ENCODE measurements around the gene FFAR1. TPM values are rescaled to one million over a fixed set of nuclear protein-coding genes. Genes with fewer than 3 reads are reported as not detected.

The FFAR1 gene
- total and polyA plus RNA-seq, 2 experiments from 2014 or later: not detected

- Histone ChIP-seq H3K9me2 (ENCODE audit: insufficient read depth) (no peaks in the 10 kb centered on the region), H3K36me3 (ENCODE audit: low read depth) (no peaks in the 10 kb centered on the region), H2AFZ (no peak overlapping the region), H3K4me1 (ENCODE audit: insufficient read depth) (peaks cover under 1% of the 10 kb centered on the region; the same call in 1 of the 2 replicates), H3K4me3 (no peak overlapping the region), H3K27ac (no peak overlapping the region), H3K9me3 (ENCODE audit: low read depth) (no peaks in the 10 kb centered on the region), H3K4me2 (ENCODE audit: unreplicated experiment) (no peak overlapping the region), H3K9ac (no peak overlapping the region), H4K20me1 (ENCODE audit: insufficient read depth) (no peaks in the 10 kb centered on the region), H3F3A (ENCODE audit: insufficient read depth) (no peaks in the 10 kb centered on the region), H3K27me3 (replicated peaks; ENCODE audit: insufficient read depth) (no peaks in the 10 kb centered on the region; the same call in 1 of the 2 replicates), H3K79me2 (ENCODE audit: insufficient read depth) (no peaks in the 10 kb centered on the region)
- TF ChIP-seq EZH2phosphoT487 (IDR thresholded peaks at IDR 0.05; ENCODE audit: insufficient read depth, low read depth) (no peak), EZH2 (IDR thresholded peaks at IDR 0.05; ENCODE audit: insufficient read depth, poor library complexity, severe bottlenecking) (no peak)
- in situ Hi-C loops (cut with MboI): no loop called here
- WGBS, 2 experiments (ENCODE audit: low coverage in 1 of 2, low lambda C conversion rate in 2 of 2, missing lambda C conversion rate in 2 of 2): 70 to 78% methylated on average over 10 of the region's 10 CpGs
- no peak for DNase-seq
Observed at GRCh38 chr19:35300339-35300649, 47.4 kb upstream of the FFAR1 start.

- H3K36me3 ChIP-seq (ENCODE audit: low read depth): no peaks in the 10 kb centered on the region
- no peaks in the 10 kb centered on the region for H3K9me3 ChIP-seq (ENCODE audit: low read depth)
- 76 to 82% methylated on average over 2 of the region's 2 CpGs for WGBS, 2 experiments (ENCODE audit: low coverage in 1 of 2, low lambda C conversion rate in 2 of 2, missing lambda C conversion rate in 2 of 2)
- no peaks in the 10 kb centered on the region for H3F3A ChIP-seq (ENCODE audit: insufficient read depth)
- H3K9me2 ChIP-seq (ENCODE audit: insufficient read depth): no peaks in the 10 kb centered on the region
- H3K4me1 ChIP-seq (ENCODE audit: insufficient read depth): no peaks in the 10 kb centered on the region
- no peaks in the 10 kb centered on the region for H3K79me2 ChIP-seq (ENCODE audit: insufficient read depth)
- no peak overlapping the region for H2AFZ ChIP-seq
- no peak overlapping the region for H3K9ac ChIP-seq
- no peak overlapping the region for H3K27ac ChIP-seq
- H3K27me3 ChIP-seq (replicated peaks; ENCODE audit: insufficient read depth): no peaks in the 10 kb centered on the region; the same call in 1 of the 2 replicates
- H4K20me1 ChIP-seq (ENCODE audit: insufficient read depth): no peaks in the 10 kb centered on the region
- DNase-seq: no peak
- TF ChIP-seq EZH2phosphoT487 (IDR thresholded peaks at IDR 0.05; ENCODE audit: insufficient read depth, low read depth) (no peak), EZH2 (IDR thresholded peaks at IDR 0.05; ENCODE audit: insufficient read depth, poor library complexity, severe bottlenecking) (no peak)
- in situ Hi-C loops (cut with MboI): no loop called here
- no peak overlapping the region for H3K4me3 ChIP-seq
- no peak overlapping the region for H3K4me2 ChIP-seq (ENCODE audit: unreplicated experiment)
Observed at GRCh38 chr19:35301961-35302360, 45.7 kb upstream of the FFAR1 start.

- no peak for TF ChIP-seq EZH2phosphoT487 (IDR thresholded peaks at IDR 0.05; ENCODE audit: insufficient read depth, low read depth)
- no peak for TF ChIP-seq EZH2 (IDR thresholded peaks at IDR 0.05; ENCODE audit: insufficient read depth, poor library complexity, severe bottlenecking)
- WGBS, 2 experiments (ENCODE audit: low coverage in 1 of 2, low lambda C conversion rate in 2 of 2, missing lambda C conversion rate in 2 of 2): 62 to 63% methylated on average over 15 to 16 of the region's 16 CpGs
- DNase-seq: no peak
- Histone ChIP-seq H3K79me2 (ENCODE audit: insufficient read depth) (no peaks in the 10 kb centered on the region), H3F3A (ENCODE audit: insufficient read depth) (no peaks in the 10 kb centered on the region), H3K36me3 (ENCODE audit: low read depth) (no peaks in the 10 kb centered on the region), H2AFZ (no peak overlapping the region), H3K4me2 (ENCODE audit: unreplicated experiment) (no peak overlapping the region), H4K20me1 (ENCODE audit: insufficient read depth) (no peaks in the 10 kb centered on the region), H3K27ac (no peak overlapping the region), H3K9me3 (ENCODE audit: low read depth) (no peaks in the 10 kb centered on the region), H3K9ac (no peak overlapping the region), H3K4me3 (no peak overlapping the region), H3K27me3 (replicated peaks; ENCODE audit: insufficient read depth) (no peaks in the 10 kb centered on the region), H3K4me1 (ENCODE audit: insufficient read depth) (no peaks in the 10 kb centered on the region), H3K9me2 (ENCODE audit: insufficient read depth) (no peaks in the 10 kb centered on the region)
- in situ Hi-C loops (cut with MboI): no loop called here
Observed at GRCh38 chr19:35302446-35302845, 45.3 kb upstream of the FFAR1 start.

GRCh38 chr19:35303357-35303915 is 44.3 kb upstream of the FFAR1 start:
- H2AFZ ChIP-seq: no peak overlapping the region
- DNase-seq: no peak
- TF ChIP-seq EZH2 (IDR thresholded peaks at IDR 0.05; ENCODE audit: insufficient read depth, poor library complexity, severe bottlenecking): no peak
- no peak for TF ChIP-seq EZH2phosphoT487 (IDR thresholded peaks at IDR 0.05; ENCODE audit: insufficient read depth, low read depth)
- H3K4me1 ChIP-seq (ENCODE audit: insufficient read depth): no peaks in the 10 kb centered on the region
- no peaks in the 10 kb centered on the region for H3K9me3 ChIP-seq (ENCODE audit: low read depth)
- in situ Hi-C loops (cut with MboI): no loop called here
- H3K79me2 ChIP-seq (ENCODE audit: insufficient read depth): no peaks in the 10 kb centered on the region
- WGBS, 2 experiments (ENCODE audit: low coverage in 1 of 2, low lambda C conversion rate in 2 of 2, missing lambda C conversion rate in 2 of 2): 61 to 68% methylated on average over 6 of the region's 6 CpGs
- no peak overlapping the region for H3K9ac ChIP-seq
- no peaks in the 10 kb centered on the region for H4K20me1 ChIP-seq (ENCODE audit: insufficient read depth)
- H3K27me3 ChIP-seq (replicated peaks; ENCODE audit: insufficient read depth): no peaks in the 10 kb centered on the region
- H3K4me2 ChIP-seq (ENCODE audit: unreplicated experiment): no peak overlapping the region
- H3F3A ChIP-seq (ENCODE audit: insufficient read depth): no peaks in the 10 kb centered on the region
- no peak overlapping the region for H3K27ac ChIP-seq
- no peak overlapping the region for H3K4me3 ChIP-seq
- no peaks in the 10 kb centered on the region for H3K36me3 ChIP-seq (ENCODE audit: low read depth)
- H3K9me2 ChIP-seq (ENCODE audit: insufficient read depth): no peaks in the 10 kb centered on the region

- Histone ChIP-seq H3F3A (ENCODE audit: insufficient read depth) (no peaks in the 10 kb centered on the region), H3K79me2 (ENCODE audit: insufficient read depth) (no peaks in the 10 kb centered on the region), H3K9me3 (ENCODE audit: low read depth) (no peaks in the 10 kb centered on the region), H3K27me3 (replicated peaks; ENCODE audit: insufficient read depth) (no peaks in the 10 kb centered on the region), H3K9me2 (ENCODE audit: insufficient read depth) (no peaks in the 10 kb centered on the region), H3K27ac (no peak overlapping the region), H2AFZ (no peak overlapping the region), H3K9ac (no peak overlapping the region), H3K4me1 (ENCODE audit: insufficient read depth) (no peaks in the 10 kb centered on the region), H3K4me2 (ENCODE audit: unreplicated experiment) (no peak overlapping the region), H4K20me1 (ENCODE audit: insufficient read depth) (no peaks in the 10 kb centered on the region), H3K36me3 (ENCODE audit: low read depth) (no peaks in the 10 kb centered on the region), H3K4me3 (no peak overlapping the region)
- 68 to 73% methylated on average over 11 of the region's 11 CpGs for WGBS, 2 experiments (ENCODE audit: low coverage in 1 of 2, low lambda C conversion rate in 2 of 2, missing lambda C conversion rate in 2 of 2)
- in situ Hi-C loops (cut with MboI): no loop called here
- TF ChIP-seq EZH2 (IDR thresholded peaks at IDR 0.05; ENCODE audit: insufficient read depth, poor library complexity, severe bottlenecking) (no peak), EZH2phosphoT487 (IDR thresholded peaks at IDR 0.05; ENCODE audit: insufficient read depth, low read depth) (no peak)
- no peak for DNase-seq
Observed at GRCh38 chr19:35304036-35304435, 43.7 kb upstream of the FFAR1 start.

Measured in GM23248 (cell line).